Fibroblast of lung (primary cell): ENCODE results near the gene TM4SF5.

Experiments used
- EZH2 ChIP-seq: IDR thresholded peaks from 2 replicates; pipeline ENCODE4 v1.5.1; 2012; ENCODE audit warnings: low read length, control low read depth, mild to moderate bottlenecking; ENCODE audit errors: missing control alignments
- TF ChIP-seq, protein P1 (sequence below), 2 donors: IDR thresholded peaks in 1 of 2; conservative IDR thresholded peaks in 1 of 2; 1 replicate in 1 of 2; 2 replicates in 1 of 2; pipeline ENCODE4 v1.5.1; 2011 to 2012; ENCODE audit warnings: low read length in 2 of 2, control low read depth in 1 of 2, inconsistent platforms in 1 of 2, low read depth in 1 of 2, mild to moderate bottlenecking in 1 of 2

DNA sequence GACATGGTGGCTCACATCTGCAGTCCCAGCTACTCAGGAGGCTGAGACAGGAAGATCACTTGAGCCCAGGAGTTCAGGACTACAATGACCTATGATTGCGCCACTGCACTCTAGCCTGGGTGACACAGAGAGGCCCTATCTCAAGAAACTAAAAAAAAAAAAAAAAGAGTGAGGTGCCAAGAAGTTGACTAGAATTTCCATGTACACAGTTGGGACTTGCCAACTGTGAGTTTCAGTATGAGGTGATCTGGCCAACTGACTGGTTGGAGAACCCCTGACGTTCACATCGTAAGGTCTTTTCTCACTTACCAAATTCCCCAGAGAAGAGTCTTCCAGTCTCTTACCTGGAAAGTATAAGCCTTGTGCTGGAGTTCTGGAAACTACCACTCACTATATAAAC, 43.6 kb upstream of the TM4SF5 start:
- TF ChIP-seq, protein P1, sequence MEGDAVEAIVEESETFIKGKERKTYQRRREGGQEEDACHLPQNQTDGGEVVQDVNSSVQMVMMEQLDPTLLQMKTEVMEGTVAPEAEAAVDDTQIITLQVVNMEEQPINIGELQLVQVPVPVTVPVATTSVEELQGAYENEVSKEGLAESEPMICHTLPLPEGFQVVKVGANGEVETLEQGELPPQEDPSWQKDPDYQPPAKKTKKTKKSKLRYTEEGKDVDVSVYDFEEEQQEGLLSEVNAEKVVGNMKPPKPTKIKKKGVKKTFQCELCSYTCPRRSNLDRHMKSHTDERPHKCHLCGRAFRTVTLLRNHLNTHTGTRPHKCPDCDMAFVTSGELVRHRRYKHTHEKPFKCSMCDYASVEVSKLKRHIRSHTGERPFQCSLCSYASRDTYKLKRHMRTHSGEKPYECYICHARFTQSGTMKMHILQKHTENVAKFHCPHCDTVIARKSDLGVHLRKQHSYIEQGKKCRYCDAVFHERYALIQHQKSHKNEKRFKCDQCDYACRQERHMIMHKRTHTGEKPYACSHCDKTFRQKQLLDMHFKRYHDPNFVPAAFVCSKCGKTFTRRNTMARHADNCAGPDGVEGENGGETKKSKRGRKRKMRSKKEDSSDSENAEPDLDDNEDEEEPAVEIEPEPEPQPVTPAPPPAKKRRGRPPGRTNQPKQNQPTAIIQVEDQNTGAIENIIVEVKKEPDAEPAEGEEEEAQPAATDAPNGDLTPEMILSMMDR (conservative IDR thresholded peaks at IDR 0.05 in 1 of 2, IDR thresholded peaks at IDR 0.05 in 1 of 2; ENCODE audit: low read depth in 1 of 2, low read length in 2 of 2): no peak
- no peak for TF ChIP-seq EZH2
